ENCODE measurements around the gene TRIM28.

- TF ChIP-seq, protein P1, sequence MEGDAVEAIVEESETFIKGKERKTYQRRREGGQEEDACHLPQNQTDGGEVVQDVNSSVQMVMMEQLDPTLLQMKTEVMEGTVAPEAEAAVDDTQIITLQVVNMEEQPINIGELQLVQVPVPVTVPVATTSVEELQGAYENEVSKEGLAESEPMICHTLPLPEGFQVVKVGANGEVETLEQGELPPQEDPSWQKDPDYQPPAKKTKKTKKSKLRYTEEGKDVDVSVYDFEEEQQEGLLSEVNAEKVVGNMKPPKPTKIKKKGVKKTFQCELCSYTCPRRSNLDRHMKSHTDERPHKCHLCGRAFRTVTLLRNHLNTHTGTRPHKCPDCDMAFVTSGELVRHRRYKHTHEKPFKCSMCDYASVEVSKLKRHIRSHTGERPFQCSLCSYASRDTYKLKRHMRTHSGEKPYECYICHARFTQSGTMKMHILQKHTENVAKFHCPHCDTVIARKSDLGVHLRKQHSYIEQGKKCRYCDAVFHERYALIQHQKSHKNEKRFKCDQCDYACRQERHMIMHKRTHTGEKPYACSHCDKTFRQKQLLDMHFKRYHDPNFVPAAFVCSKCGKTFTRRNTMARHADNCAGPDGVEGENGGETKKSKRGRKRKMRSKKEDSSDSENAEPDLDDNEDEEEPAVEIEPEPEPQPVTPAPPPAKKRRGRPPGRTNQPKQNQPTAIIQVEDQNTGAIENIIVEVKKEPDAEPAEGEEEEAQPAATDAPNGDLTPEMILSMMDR (conservative IDR thresholded peaks at IDR 0.05; ENCODE audit: low read length) = no peak
- no peak for TF ChIP-seq EZH2phosphoT487 (IDR thresholded peaks at IDR 0.05; ENCODE audit: borderline replicate concordance)
These were observed 5.2 kb downstream of the TRIM28 start for GRCh38 chr19:58548859-58549663.

All from Loucy (cell line).